GM19328 (cell line): ENCODE results near the gene THRA.

Experiments used
- ATAC-seq: cut with Tn5 transposase; IDR thresholded peaks from one replicate; pipeline ENCODE4 v1.9.1; 2021; ENCODE audit warnings: mild to moderate bottlenecking, moderate library complexity; ENCODE audit not compliant: unreplicated experiment

The THRA gene

GRCh38 chr17:40075201-40075941 lies 12.6 kb downstream of the THRA start:
- no peak for ATAC-seq

GRCh38 chr17:40075942-40076498 lies 13.3 kb downstream of the THRA start:
- ATAC-seq: no peak

DNA sequence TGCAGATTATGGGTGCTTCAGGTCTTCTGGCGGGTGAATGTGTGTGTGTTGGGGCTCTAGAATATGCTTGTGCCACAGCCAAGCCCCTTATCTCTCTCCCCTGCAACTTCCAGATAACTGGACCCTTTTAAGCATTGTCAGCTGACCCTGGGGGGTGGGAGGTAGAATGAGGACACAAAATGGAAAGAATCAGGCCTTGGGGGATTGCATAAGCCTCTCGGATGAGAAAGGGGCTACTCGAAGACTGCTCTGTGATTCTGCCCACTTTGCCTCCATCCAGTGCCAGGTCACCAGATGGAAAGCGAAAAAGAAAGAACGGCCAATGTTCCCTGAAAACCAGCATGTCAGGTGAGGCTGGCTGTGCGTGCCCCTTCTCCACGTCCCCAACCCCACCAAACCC lies 13.8 kb downstream of the THRA start:
- no peak for ATAC-seq

DNA sequence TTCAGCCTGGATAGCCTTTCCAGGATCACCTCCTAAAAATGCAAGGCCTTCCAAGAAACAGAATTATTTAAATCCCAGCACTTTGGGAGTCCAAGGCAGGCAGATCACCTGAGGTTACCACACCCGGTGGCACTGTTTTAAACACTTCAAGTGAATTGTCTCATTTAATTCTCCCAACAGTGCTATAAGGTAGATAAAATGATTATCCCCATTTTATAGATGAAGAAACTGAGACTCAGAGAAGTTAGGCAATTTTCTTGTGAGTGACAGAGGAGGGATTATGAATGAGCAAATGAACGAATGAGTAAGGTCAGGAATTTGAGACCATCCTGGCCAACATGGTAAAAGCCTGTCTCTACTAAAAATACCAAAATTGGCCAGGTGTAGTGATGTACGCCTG lies 16.8 kb downstream of the THRA start:
- ATAC-seq: no peak

GRCh38 chr17:40084477-40084876 lies 21.7 kb downstream of the THRA start:
- no peak for ATAC-seq

GRCh38 chr17:40086150-40087044 lies 23.6 kb downstream of the THRA start:
- ATAC-seq: no peak

DNA sequence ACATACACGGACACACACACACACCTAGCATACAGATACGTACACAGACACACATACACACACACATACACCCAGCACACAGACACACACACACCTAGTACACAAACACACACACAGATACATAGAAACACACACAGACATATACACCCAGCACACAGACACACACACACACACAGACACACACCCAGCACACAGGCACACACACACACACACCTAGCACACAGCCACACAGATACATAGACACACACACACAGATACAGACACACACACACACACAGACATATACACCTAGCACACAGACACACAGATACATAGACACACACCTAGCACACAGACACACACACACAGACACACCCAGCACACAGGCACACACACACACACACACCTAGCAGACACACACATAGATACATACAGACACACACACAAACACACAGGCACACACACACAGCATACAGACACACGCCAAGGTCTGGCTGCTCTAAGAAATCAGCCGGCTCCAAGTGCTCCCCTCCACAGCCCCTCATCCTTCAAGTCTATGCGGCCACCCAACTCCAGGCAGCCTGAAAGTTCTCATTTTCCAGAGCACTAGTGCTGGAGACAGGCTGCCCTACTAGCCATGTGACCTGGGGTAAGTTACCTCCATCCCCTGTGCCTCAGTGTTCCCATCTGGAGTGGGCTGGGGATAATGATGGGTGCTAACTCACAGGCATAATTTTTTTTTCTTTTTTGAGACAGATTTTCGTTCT lies 24.5 kb downstream of the THRA start:
- ATAC-seq: no peak

DNA sequence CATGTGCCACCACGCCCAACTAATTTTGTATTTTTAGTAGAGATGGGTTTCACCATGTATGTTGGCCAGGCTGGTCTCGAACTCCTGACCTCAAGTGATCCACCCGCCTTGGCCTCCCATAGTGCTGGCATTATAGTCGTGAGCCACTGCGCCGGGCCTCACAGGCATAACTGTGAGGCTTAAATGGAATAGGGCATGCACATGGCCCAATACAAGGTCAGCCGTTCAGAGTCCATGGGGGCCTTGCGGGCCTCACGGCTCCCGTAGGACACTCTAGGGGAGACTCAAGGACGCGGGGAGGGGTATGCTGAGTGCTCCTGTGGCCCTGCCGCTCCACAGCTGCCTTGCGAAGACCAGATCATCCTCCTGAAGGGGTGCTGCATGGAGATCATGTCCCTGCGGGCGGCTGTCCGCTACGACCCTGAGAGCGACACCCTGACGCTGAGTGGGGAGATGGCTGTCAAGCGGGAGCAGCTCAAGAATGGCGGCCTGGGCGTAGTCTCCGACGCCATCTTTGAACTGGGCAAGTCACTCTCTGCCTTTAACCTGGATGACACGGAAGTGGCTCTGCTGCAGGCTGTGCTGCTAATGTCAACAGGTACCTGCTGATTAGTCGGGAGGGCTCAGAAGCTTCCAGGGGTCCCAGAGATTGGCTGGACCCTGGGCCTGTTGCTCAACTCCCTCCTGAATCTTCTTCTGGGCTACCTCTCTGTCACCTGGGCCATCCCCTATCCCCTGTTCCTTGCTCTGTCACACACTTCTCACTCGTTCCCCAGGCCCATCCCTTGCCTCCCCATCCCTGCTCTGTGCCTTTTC lies 25.3 kb downstream of the THRA start:
- no peak for ATAC-seq

DNA sequence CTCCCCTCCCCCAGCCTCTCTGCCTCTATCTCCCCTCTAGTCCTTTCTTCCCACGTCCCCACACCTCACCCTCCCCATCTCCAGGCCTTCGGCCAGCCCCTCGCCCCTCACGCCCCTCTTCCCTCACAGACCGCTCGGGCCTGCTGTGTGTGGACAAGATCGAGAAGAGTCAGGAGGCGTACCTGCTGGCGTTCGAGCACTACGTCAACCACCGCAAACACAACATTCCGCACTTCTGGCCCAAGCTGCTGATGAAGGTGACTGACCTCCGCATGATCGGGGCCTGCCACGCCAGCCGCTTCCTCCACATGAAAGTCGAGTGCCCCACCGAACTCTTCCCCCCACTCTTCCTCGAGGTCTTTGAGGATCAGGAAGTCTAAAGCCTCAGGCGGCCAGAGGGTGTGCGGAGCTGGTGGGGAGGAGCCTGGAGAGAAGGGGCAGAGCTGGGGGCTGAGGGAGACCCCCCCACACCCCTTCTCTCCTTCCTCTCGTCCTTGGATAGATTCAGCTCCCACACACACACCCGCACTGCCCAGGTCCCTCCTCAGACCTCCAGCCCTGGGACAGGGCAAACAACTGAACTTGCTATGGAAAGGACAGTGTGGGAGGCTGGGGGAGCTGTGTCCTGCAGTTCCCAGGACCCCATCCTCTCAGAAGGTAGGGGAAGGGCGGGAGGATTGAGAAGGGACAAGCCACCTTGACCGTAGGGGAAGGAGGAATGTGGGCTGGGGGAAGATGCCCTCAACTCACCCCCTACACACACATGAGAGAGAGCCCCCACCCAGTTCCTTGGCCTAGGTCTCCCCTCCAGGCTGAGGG lies 26.5 kb downstream of the THRA start:
- no peak for ATAC-seq

DNA sequence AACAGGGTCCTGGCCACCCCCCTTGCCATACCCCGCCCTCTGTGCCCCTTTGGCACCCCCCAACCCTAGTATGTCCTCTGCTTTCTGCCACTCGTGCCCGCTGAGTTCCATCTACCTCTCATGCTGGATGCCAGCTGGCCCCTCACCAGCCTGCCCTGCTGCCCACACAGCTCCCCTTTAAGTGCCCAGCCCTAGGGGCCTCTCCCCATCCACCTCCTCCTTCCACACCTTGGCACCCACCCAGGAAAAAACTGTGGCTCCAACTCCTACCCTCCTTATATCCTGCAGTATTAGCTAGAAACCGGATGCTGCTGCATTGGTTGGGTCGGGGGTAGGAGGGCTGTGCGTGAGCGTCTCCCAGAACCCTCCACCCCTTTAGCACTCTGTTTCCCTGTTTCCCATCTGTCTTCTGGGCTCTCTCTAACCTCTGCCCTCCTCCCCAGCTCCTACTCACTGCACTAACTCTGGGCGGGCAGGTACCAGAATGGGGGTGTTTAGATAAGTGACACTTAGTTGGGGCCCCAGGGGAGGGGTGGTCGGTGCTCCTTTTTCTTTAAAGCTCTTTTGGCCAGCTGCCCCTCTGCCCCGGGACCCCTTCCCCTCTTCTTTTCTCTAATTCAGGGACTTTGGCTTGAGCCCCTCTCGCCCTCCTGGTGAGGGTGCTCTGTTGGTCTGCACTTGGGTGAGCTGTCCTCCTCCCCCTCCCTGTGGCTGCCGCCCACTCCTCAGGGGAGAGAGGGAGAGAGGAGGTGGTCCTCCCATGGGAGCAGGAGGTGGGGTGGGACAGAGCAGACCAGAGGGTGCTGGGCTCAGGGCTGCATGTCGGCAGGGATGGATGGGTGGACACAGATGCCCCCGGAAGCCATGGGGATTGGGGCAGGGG lies 27.7 kb downstream of the THRA start:
- ATAC-seq: no peak

- ATAC-seq: no peak
Observed at GRCh38 chr17:40091691-40092397, 29.1 kb downstream of the THRA start.

GRCh38 chr17:40092581-40092980 lies 29.8 kb downstream of the THRA start:
- ATAC-seq: no peak

DNA sequence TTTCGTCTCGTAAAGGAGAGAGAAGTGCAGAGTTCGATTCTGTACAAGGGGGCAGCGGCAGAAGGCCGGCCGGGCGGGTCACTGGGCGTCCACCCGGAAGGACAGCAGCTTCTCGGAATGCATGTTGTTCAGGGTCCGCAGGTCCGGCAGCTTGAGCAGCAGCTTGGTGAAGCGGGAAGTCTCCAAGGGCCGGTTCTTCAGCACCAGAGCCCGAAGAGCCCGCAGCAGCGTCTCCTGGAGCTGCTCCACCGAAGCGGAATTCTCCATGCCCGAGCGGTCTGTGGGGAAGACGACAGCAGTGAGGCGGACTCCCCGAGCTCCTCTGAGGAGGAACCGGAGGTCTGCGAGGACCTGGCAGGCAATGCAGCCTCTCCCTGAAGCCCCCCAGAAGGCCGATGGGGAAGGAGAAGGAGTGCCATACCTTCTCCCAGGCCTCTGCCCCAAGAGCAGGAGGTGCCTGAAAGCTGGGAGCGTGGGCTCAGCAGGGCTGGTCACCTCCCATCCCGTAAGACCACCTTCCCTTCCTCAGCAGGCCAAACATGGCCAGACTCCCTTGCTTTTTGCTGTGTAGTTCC lies 30.3 kb downstream of the THRA start:
- no peak for ATAC-seq

DNA sequence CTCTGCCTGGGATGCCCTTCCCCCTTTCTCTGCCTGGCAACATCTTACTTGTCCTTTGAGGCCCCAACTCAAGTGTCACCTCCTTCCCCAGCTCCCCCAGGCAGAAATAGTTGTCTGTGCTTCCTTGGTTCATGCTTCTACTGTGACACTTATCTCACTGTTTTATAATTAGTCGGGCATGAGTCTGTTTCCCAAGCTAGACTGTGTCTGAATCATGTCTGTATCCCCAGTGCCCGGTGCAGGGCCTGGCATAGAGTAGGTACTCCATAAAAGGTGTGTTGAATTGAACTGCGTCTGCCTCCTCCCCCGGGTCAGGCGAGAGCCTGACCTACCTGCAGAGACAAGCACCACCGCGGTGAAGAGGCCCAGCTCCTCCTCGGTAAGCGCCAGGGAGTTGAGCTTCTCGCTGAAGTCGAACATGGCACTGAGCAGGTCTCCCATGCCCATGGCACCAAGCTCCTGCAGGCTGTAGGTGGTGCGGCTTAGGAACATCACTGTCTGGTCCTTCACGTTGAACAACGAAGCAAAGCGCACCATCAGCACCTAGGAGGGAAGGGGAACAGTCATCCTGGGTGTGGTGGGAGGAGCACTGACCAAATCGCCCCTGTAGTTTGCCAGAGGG lies 30.9 kb downstream of the THRA start:
- ATAC-seq: no peak

- no peak for ATAC-seq
Observed at GRCh38 chr17:40094874-40095273, 32.1 kb downstream of the THRA start.

DNA sequence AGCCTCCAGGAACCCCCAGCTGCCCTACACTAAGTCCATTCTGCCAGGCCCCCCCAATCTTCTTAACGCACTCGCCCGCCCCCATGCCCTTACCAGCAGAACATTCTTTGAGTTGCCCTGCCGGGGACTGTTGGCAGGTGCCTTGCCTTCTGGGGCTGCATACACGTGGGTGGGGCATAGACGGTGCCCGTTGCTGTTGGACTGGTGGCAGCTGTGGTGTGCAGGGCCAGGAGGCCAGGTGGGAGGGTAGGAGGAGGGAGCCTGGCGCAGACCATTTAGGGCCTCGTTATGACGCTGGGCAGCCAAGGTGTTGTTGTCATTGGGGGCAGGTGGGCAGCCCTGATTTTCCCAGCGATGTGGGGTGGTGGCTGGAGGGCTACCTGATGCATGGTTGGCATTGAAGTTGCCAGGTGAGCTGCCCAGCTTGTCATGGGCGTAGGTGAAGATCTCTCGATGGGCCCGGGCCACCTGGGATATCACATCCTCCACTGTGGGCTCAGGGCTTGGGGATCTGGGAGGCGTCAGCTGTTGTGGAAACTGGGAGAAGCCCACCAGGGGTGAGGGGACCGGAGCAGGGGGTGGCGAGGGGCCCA lies 32.7 kb downstream of the THRA start:
- no peak for ATAC-seq
